IMR-90 (cell line): Measurements from ENCODE around the gene PRTG. TPM values are rescaled to one million over a fixed set of nuclear protein-coding genes. Genes with fewer than 3 reads are reported as not detected.

Experiments
- ATAC-seq: fragments of 200-7000 bp; cut with Tn5 transposase; 2 replicates; pipeline ENCODE4 v1.9.1; 2020; ENCODE audit warnings: low read depth, mild to moderate bottlenecking, moderate library complexity
- BruUV-seq: library from RNA; stranded (reverse); fragments of 400-500 nt; replicated peaks from 2 replicates; lab custom pipeline; 2021; lab: Mats Ljungman, UMichigan
- CTCF ChIA-PET: fragments of 300-600 bp; formaldehyde crosslinking; extraction: SDS; loops from one replicate; lab custom pipeline; 2021; ENCODE audit warnings: antibody characterized with exemption; lab: Yijun Ruan, JAX
- POLR2A ChIA-PET: fragments of 300-600 bp; sonication (Branson Sonifier 250); formaldehyde crosslinking; loops from one replicate; lab custom pipeline; 2022; ENCODE audit warnings: antibody characterized with exemption; ENCODE audit not compliant: unreplicated experiment; lab: Charles Lee
- DNase-seq: peaks from one replicate; pipeline ENCODE4 v3.0.0; 2013
- H2AFZ ChIP-seq: replicated peaks from 2 replicates; pipeline ENCODE3; 2013; ENCODE audit warnings: low read length, mild to moderate bottlenecking; ENCODE audit not compliant: poor library complexity
- H2AK5ac ChIP-seq: 2 replicates; pipeline ENCODE4 v1.6.1; 2013; ENCODE audit warnings: low read depth, low read length, inconsistent platforms
- H2AK9ac ChIP-seq: replicated peaks from 2 replicates; pipeline ENCODE3; 2013; ENCODE audit warnings: mild to moderate bottlenecking, low read depth, low read length, moderate library complexity; ENCODE audit not compliant: poor library complexity
- H2BK120ac ChIP-seq: 2 replicates; pipeline ENCODE4 v1.6.1; 2013; ENCODE audit warnings: low read depth, low read length, inconsistent platforms
- H2BK15ac ChIP-seq: 3 replicates; pipeline ENCODE4 v1.6.1; 2013; ENCODE audit warnings: low read depth, low read length, inconsistent platforms
- H2BK20ac ChIP-seq: 2 replicates; pipeline ENCODE4 v1.6.1; 2013; ENCODE audit warnings: low read depth, mild to moderate bottlenecking, inconsistent platforms, low read length, moderate library complexity
- H2BK5ac ChIP-seq: 2 replicates; pipeline ENCODE4 v1.6.1; 2013; ENCODE audit warnings: mild to moderate bottlenecking, low read depth, low read length, inconsistent platforms; ENCODE audit not compliant: poor library complexity, severe bottlenecking
- H3K14ac ChIP-seq: replicated peaks from 2 replicates; pipeline ENCODE4 v1.6.1; 2013; ENCODE audit warnings: low read depth, low read length, inconsistent platforms
- H3K18ac ChIP-seq: 2 replicates; pipeline ENCODE4 v1.6.1; 2013; ENCODE audit warnings: low read depth, low read length, control low read depth
- H3K23ac ChIP-seq: 2 replicates; pipeline ENCODE4 v1.6.1; 2013; ENCODE audit warnings: low read depth, low read length, inconsistent platforms
- H3K27ac ChIP-seq: 2 replicates; pipeline ENCODE4 v1.5.1; 2013; ENCODE audit warnings: mild to moderate bottlenecking, control low read depth, low read length; ENCODE audit not compliant: insufficient read depth
- H3K27me3 ChIP-seq: 2 replicates; pipeline ENCODE4 v1.6.1; 2013; ENCODE audit warnings: low read length; ENCODE audit not compliant: control insufficient read depth, insufficient read depth
- H3K36me3 ChIP-seq: 2 replicates; pipeline ENCODE4 v1.6.1; 2013; ENCODE audit warnings: low read length, mixed read lengths; ENCODE audit not compliant: control insufficient read depth, insufficient read depth
- H3K4ac ChIP-seq: 2 replicates; pipeline ENCODE4 v1.6.1; 2013; ENCODE audit warnings: low read depth, low read length, inconsistent platforms
- H3K4me1 ChIP-seq: 2 replicates; pipeline ENCODE4 v1.6.1; 2013; ENCODE audit warnings: low read length, mixed read lengths; ENCODE audit not compliant: control insufficient read depth, insufficient read depth
- H3K4me2 ChIP-seq: 2 replicates; pipeline ENCODE4 v1.6.1; 2013; ENCODE audit warnings: low read depth, mild to moderate bottlenecking, control low read depth, low read length, moderate library complexity
- H3K4me3 ChIP-seq: 2 replicates; pipeline ENCODE4 v1.5.1; 2013; ENCODE audit warnings: low read depth, mild to moderate bottlenecking, control low read depth, low read length, moderate library complexity; ENCODE audit not compliant: insufficient read depth
- H3K56ac ChIP-seq: 2 replicates; pipeline ENCODE4 v1.6.1; 2013; ENCODE audit warnings: low read length, inconsistent platforms; ENCODE audit not compliant: insufficient read depth; ENCODE audit errors: extremely low read depth
- H3K79me1 ChIP-seq, 2 experiments: 2 replicates each; pipeline ENCODE4 v1.6.1; 2013; ENCODE audit warnings: low read length in 2 of 2, inconsistent platforms in 1 of 2, low read depth in 1 of 2
- H3K9ac ChIP-seq: 2 replicates; pipeline ENCODE4 v1.6.1; 2013; ENCODE audit warnings: low read depth, low read length, control low read depth
- H3K9me1 ChIP-seq: 2 replicates; pipeline ENCODE4 v1.6.1; 2013; ENCODE audit warnings: low read length, inconsistent platforms; ENCODE audit not compliant: insufficient read depth
- H3K9me3 ChIP-seq: 2 replicates; pipeline ENCODE4 v1.6.1; 2013; ENCODE audit warnings: low read length; ENCODE audit not compliant: control insufficient read depth, insufficient read depth
- H4K20me1 ChIP-seq: 2 replicates; pipeline ENCODE4 v1.6.1; 2013; ENCODE audit warnings: low read length, inconsistent platforms; ENCODE audit not compliant: insufficient read depth
- H4K5ac ChIP-seq: 2 replicates; pipeline ENCODE4 v1.6.1; 2013; ENCODE audit warnings: mild to moderate bottlenecking, low read depth, low read length, control low read depth
- H4K8ac ChIP-seq, 2 experiments: 2 replicates each; pipeline ENCODE4 v1.6.1; 2013; ENCODE audit warnings: low read depth in 2 of 2, low read length in 2 of 2, control low read depth in 1 of 2, inconsistent platforms in 1 of 2
- H4K91ac ChIP-seq: 2 replicates; pipeline ENCODE4 v1.6.1; 2013; ENCODE audit warnings: low read depth, low read length, inconsistent platforms; ENCODE audit not compliant: insufficient read depth
- BHLHE40 ChIP-seq: fragments of 150-350 bp; IDR thresholded peaks from 2 replicates; pipeline ENCODE4 v1.6.1; 2016; ENCODE audit warnings: mild to moderate bottlenecking, low read depth, low read length
- CEBPB ChIP-seq: IDR thresholded peaks from 2 replicates; pipeline ENCODE4 v1.6.1; 2012; ENCODE audit warnings: low read depth, low read length, improper control_type of control experiment
- CHD1 ChIP-seq: IDR thresholded peaks from 2 replicates; pipeline ENCODE4 v1.6.1; 2012; ENCODE audit warnings: low read depth, low read length, improper control_type of control experiment
- CTCF ChIP-seq: conservative IDR thresholded peaks from 2 replicates; pipeline ENCODE4 v1.5.1; 2012; ENCODE audit warnings: mild to moderate bottlenecking, low read depth, low read length, improper control_type of control experiment
- ELK1 ChIP-seq: fragments of 150-350 bp; IDR thresholded peaks from 2 replicates; pipeline ENCODE4 v1.6.1; 2016; ENCODE audit warnings: low read depth, mild to moderate bottlenecking, low read length, moderate library complexity, borderline replicate concordance
- FOS ChIP-seq: fragments of 150-350 bp; IDR thresholded peaks from 2 replicates; pipeline ENCODE4 v1.6.1; 2016; ENCODE audit warnings: low read depth, low read length
- MAFK ChIP-seq: IDR thresholded peaks from 2 replicates; pipeline ENCODE4 v1.6.1; 2012; ENCODE audit warnings: low read depth, low read length, improper control_type of control experiment
- MAZ ChIP-seq: IDR thresholded peaks from 2 replicates; pipeline ENCODE4 v1.6.1; 2012; ENCODE audit warnings: low read depth, mild to moderate bottlenecking, low read length, improper control_type of control experiment, moderate library complexity, borderline replicate concordance
- MXI1 ChIP-seq: IDR thresholded peaks from 2 replicates; pipeline ENCODE4 v1.6.1; 2012; ENCODE audit warnings: low read depth, mild to moderate bottlenecking, low read length, moderate library complexity, borderline replicate concordance
- NFE2L2 ChIP-seq: fragments of 150-350 bp; IDR thresholded peaks from 2 replicates; pipeline ENCODE4 v1.6.1; 2016; ENCODE audit warnings: low read depth, mild to moderate bottlenecking, low read length
- POLR2A ChIP-seq: IDR thresholded peaks from 2 replicates; pipeline ENCODE4 v1.6.1; 2012; ENCODE audit warnings: mild to moderate bottlenecking, low read depth, low read length
- RAD21 ChIP-seq: IDR thresholded peaks from 2 replicates; pipeline ENCODE4 v1.6.1; 2012; ENCODE audit warnings: low read length, improper control_type of control experiment
- RCOR1 ChIP-seq: IDR thresholded peaks from 2 replicates; pipeline ENCODE4 v1.6.1; 2012; ENCODE audit warnings: mild to moderate bottlenecking, low read length, improper control_type of control experiment; ENCODE audit not compliant: insufficient replicate concordance
- RFX5 ChIP-seq: IDR thresholded peaks from 2 replicates; pipeline ENCODE4 v1.8.0; 2012; ENCODE audit warnings: low read depth, mild to moderate bottlenecking, low read length, moderate library complexity
- SMC3 ChIP-seq: fragments of 150-350 bp; IDR thresholded peaks from 2 replicates; pipeline ENCODE4 v1.6.1; 2016; ENCODE audit warnings: low read depth, mild to moderate bottlenecking, antibody characterized with exemption, low read length, moderate library complexity
- USF2 ChIP-seq: fragments of 150-350 bp; IDR thresholded peaks from 2 replicates; pipeline ENCODE4 v1.6.1; 2017; ENCODE audit warnings: mild to moderate bottlenecking, antibody characterized with exemption, low read length, low read depth
- WGBS, 2 experiments: methylation state at CpG; one replicate each; pipeline versions ENCODE4 v1.1.5 to v1.1.7; 2013; ENCODE audit warnings: missing lambda C conversion rate in 2 of 2; ENCODE audit not compliant: insufficient read length in 1 of 2; ENCODE audit errors: extremely low coverage in 2 of 2; 5-methylcytosine and 5-hydroxymethylcytosine counted together
- dilution Hi-C: fragments of 300-500 bp; cut with HindIII; formaldehyde crosslinking; loops from one replicate; pipeline ENCODE4 v1.14.3; 2018; ENCODE audit warnings: low sequenced_read_pairs; ENCODE audit not compliant: unreplicated experiment
- in situ Hi-C: fragments of 300-500 bp; cut with MboI; formaldehyde crosslinking; loops from 3 replicates; pipeline ENCODE4 v1.14.3; 2019; ENCODE audit warnings: low sequenced_read_pairs, inconsistent platforms, mixed read lengths
- intact Hi-C: fragments of 100-400 bp; cut with micrococcal nuclease; formaldehyde crosslinking; loops from 2 replicates; pipeline ENCODE4 v1.10.0; 2022
- polyA plus RNA-seq, 3 experiments: library from polyadenylated mRNA; depleted of rRNA; stranded (reverse); fragments of >200 nt; gene quantifications; 2 replicates each; pipeline ENCODE4 v1.2.3, GENCODE V29; 2012; ENCODE audit warnings: low replicate concordance in 1 of 3
- total RNA-seq: library from RNA; depleted of rRNA; stranded (reverse); fragments of >200 nt; gene quantifications from 2 replicates; pipeline ENCODE4 v1.2.3, GENCODE V29; 2012

PRTG gene
- total and polyA plus RNA-seq, 2 of the 4 experiments (the other 2 are of a cell fraction), result 0.99 to 1.4 TPM

- Histone ChIP-seq H2BK5ac (no peak overlapping the region), H3K27me3 (peaks cover 11% of the 10 kb centered on the region), H4K20me1 (no peaks in the 10 kb centered on the region), H4K8ac (no peak overlapping the region), H3K4me3 (no peak overlapping the region), H3K36me3 (no peaks in the 10 kb centered on the region), H3K56ac (no peak overlapping the region), H2AK5ac (no peak overlapping the region), H2BK20ac (no peak overlapping the region), H3K9me1 (no peaks in the 10 kb centered on the region), H2AK9ac (no peak overlapping the region), H3K4me2 (no peak overlapping the region), H3K23ac (no peak overlapping the region), H4K5ac (no peak overlapping the region), H3K9ac (no peak overlapping the region), H3K4ac (no peak overlapping the region), H2AFZ (no peak overlapping the region), H3K4me1 (no peaks in the 10 kb centered on the region), H2BK120ac (no peak overlapping the region), H3K79me1 (no peaks in the 10 kb centered on the region), H2BK15ac (no peak overlapping the region), H3K9me3 (no peaks in the 10 kb centered on the region), H4K91ac (no peak overlapping the region), H3K18ac (no peak overlapping the region), H3K27ac (no peak overlapping the region), H3K14ac (no peak overlapping the region)
- DNase-seq (no peak), ATAC-seq (no peak)
- no peak for TF ChIP-seq BHLHE40
- TF ChIP-seq CTCF, result no peak
- TF ChIP-seq MAZ, result no peak
- TF ChIP-seq POLR2A, result no peak
- no peak for TF ChIP-seq ELK1
- TF ChIP-seq RCOR1, result no peak
- no peak for TF ChIP-seq RAD21
- no peak for TF ChIP-seq MXI1
- no peak for TF ChIP-seq CEBPB
- TF ChIP-seq FOS, result no peak
- TF ChIP-seq NFE2L2, result no peak
- TF ChIP-seq USF2, result no peak
- no peak for TF ChIP-seq SMC3
- no peak for TF ChIP-seq RFX5
- TF ChIP-seq CHD1, result no peak
- TF ChIP-seq MAFK, result no peak
- CTCF ChIA-PET, result no interaction called here
- in situ Hi-C loops, result no loop called here
- WGBS, 2 experiments, result 100% methylated on average over 3 of the region's 6 CpGs; no CpG with 5 or more reads in 1 of the 2 experiments
- intact Hi-C loops, result no loop called here
- POLR2A ChIA-PET, result no interaction called here
- dilution Hi-C loops, result no loop called here
- no TSS peak for BruUV-seq
Measured at GRCh38 chr15:55687792-55688191, 55.2 kb downstream of the PRTG start.
